ENCODE measurements around the gene CRYBG2. TPM values are rescaled to one million over a fixed set of nuclear protein-coding genes. Genes with fewer than 3 reads are reported as not detected.
A peak's percentile ranks its signal among the peaks of the same experiment; 100 is the strongest.
"Not testable (repeated sequence)": the region's sequence is repeated elsewhere in the genome, so short reads cannot be mapped to it uniquely, and the experiment has no call there.

CRYBG2 gene
- total RNA-seq (2014; rRNA removed; shearing (Covaris generic)) = 0.03 and 0.27 TPM in 2 replicates
- polyA plus RNA-seq (2015; cell fraction: cytosol; rRNA removed) = 0.14 and 0.17 TPM in 2 replicates
- 0.07 and 0.85 TPM in 2 replicates for polyA plus RNA-seq (2015; cell fraction: nucleus; rRNA removed)

GRCh38 chr1:26353976-26354820 is at the start of gene CRYBG2:
TSS of gene CRYBG2 (minus strand) at chr1:26354130. CDS start at chr1:26346657, 7,473 bp downstream.
- no peak for DNase-seq (ENCODE audit: low read depth)

DNA sequence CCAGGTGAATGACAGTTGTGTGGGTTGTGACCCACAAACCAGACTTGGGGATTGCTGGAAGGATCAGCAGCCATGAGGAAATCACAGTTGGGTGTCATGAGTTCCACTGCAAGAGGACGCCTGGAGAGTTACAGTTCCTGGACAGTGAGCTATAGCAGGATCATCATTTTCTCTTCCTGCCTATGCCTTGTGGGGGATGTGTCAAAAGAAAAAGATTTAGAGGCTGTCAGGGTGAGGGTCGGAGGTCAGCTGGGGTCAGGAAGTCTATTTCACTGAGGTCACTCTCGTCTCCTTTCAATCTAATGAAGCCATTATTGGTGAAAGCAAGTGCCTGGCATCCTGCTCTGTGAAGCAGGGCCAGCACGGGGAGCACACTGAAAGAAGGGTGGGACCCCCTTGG is 49.7 kb upstream of the CRYBG2 start:
- no peak for DNase-seq (ENCODE audit: low read depth)

GRCh38 chr1:26401891-26402290 is 48.0 kb upstream of the CRYBG2 start:
- DNase-seq (ENCODE audit: low read depth) = no peak

- no peak for DNase-seq (ENCODE audit: low read depth)
These were observed 45.1 kb upstream of the CRYBG2 start for GRCh38 chr1:26399034-26399433.

GRCh38 chr1:26395754-26396153 is 41.8 kb upstream of the CRYBG2 start:
- no peak for DNase-seq (ENCODE audit: low read depth)

- DNase-seq (ENCODE audit: low read depth) = peak; percentile 63
These were observed 37.5 kb upstream of the CRYBG2 start for GRCh38 chr1:26391450-26391849.

GRCh38 chr1:26389604-26390247 is 35.8 kb upstream of the CRYBG2 start:
- DNase-seq (ENCODE audit: low read depth) = no peak

DNA sequence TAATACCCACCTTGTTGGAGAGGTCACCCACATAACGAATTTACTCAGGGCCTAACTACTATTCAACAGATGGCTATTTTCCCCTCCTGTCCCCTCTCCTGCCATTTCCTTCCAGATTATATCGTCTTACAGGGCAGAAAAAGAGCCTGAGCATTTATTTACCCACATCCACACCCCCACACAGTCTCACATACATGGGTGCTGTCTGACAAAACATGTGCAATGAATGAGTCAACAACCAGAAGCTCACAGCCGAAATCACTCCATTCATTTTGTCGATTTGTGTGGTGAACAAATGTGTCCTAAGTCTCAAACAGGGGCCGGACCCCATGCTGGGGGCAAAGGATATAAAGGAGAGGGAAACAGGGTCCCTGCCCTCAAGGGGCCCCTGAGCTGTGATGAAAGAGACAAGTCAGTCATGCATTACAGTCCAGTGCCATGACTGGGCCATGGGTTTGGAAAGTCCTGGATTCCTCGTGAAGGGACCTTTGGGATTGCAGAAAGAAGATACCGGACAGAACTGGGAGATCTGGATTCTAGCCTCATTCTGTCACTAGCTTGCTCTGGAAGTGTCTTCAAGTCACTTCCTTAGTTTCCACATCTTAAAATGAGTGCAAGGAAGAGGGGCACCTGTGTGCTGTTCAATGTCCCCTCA is 35.0 kb upstream of the CRYBG2 start:
- no peak for DNase-seq (ENCODE audit: low read depth)

- peak; percentile 91 for DNase-seq (ENCODE audit: low read depth)
These were observed 33.5 kb upstream of the CRYBG2 start for GRCh38 chr1:26387447-26387846.

DNA sequence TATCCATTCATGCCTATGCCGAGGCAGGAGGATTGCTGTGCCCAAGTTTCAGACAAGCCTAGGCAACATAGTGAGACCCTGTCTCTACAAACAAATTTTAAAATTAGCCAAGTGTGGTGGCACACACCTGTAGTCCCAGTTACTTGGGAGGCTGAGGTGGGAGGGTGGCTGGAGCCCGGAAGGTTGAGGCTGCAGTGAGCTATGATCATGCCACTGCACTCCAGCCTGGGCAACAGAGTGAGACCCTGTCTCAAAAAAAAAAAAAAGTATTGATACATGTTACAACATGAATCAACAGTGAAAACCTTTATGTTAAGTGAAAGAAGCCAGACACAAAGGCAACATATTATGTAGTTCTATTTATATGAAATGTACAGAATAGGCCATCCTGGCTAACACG is 31.1 kb upstream of the CRYBG2 start:
- DNase-seq (ENCODE audit: low read depth) = not testable (repeated sequence)

DNA sequence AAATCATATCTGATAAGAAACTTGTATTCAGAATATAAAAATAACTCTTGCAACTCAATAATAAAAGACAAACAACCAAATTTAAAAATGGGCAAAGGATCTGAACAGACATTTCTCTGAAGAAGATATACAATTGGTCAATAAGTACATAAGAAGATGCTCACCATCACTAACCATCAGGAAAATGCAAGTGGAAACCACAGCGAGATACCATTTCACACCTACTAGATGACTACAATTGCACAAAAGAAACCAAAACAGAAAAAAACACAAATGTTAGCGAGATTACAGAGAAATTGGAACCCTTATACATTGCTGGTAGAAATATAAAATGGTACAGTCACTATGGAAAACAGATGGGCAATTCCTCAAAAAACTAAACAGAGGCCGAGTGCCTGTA is 30.1 kb upstream of the CRYBG2 start:
- no peak for DNase-seq (ENCODE audit: low read depth)

DNA sequence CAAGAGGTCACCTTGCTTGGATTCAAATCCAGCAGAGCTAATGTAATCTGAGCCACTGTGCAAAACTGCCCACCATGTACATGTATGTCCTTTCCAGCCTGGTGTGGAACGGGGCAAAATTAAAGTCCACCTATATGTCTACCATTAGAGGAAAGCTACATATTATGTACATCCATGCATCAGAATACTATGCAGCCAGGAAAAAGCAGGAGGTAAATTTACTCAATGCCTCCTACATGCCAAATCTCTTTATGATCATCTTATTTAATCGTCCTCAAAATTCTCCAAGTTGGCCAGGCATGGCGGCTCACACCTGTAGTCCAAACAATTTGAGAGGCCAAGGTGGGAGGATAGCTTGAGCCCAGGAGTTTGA is 24.9 kb upstream of the CRYBG2 start:
- no peak for DNase-seq (ENCODE audit: low read depth)

GRCh38 chr1:26378088-26378878 is 24.4 kb upstream of the CRYBG2 start:
- DNase-seq (ENCODE audit: low read depth) = peak; percentile 98

GRCh38 chr1:26376050-26376449 is 22.1 kb upstream of the CRYBG2 start:
- DNase-seq (ENCODE audit: low read depth) = no peak

DNA sequence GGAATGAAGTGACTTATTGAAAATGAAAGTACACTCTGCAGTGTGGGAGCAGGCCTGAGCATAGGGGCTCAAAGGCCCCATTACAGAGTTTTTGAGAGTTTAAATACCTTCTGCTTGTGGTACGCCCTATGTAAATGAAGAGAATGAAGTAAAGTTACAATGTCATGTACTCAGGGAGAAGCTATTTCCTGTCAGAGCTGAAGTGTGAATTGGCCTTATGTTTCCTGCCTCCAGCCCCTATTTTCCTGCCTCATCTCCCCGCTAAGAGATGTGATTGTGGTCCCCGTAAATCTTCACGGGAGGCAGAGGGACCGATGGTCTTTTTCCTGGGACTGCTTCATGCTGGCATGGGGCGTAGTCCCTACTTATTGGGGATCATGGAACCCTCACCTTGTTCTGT is 21.2 kb upstream of the CRYBG2 start:
- DNase-seq (ENCODE audit: low read depth) = peak; percentile 31

DNA sequence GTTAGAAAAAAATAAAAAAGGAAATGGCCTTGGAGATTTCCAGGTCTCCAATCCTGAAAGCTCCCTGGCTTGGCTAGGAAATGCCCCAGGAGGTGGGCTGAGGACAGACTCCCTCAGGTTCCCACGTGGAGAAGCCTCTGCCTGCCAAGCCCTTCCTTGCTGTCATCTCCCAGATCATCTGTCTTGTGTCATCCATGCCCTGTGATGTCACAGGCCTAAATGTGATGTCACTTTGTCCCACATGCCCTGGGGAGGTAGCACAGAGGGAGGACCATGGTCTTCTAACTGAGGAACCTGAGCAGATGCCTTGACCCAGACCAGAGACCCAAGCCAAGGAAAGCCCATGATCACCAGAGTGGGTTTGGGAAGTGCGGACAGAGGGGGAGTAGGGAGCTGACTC is 20.4 kb upstream of the CRYBG2 start:
- DNase-seq (ENCODE audit: low read depth) = not testable (repeated sequence)

GRCh38 chr1:26373789-26374188 is 19.9 kb upstream of the CRYBG2 start:
- no peak for DNase-seq (ENCODE audit: low read depth)

- DNase-seq (ENCODE audit: low read depth) = no peak
These were observed 19.4 kb upstream of the CRYBG2 start for GRCh38 chr1:26373281-26373680.

GRCh38 chr1:26372611-26373010 is 18.7 kb upstream of the CRYBG2 start, which contains the start of gene ZNF683:
TSS of gene ZNF683 (minus strand) at chr1:26372750. CDS start at chr1:26368571, 4,179 bp downstream.
- not testable (repeated sequence) for DNase-seq (ENCODE audit: low read depth)

- DNase-seq (ENCODE audit: low read depth) = peak; percentile 55
These were observed 18.1 kb upstream of the CRYBG2 start for GRCh38 chr1:26372039-26372438.

Measured in HT1080 (cell line).